HCEC 1CT (cell line): ENCODE results near the gene TLE4.
"Not testable (repeated sequence)": the region's sequence is repeated elsewhere in the genome, so short reads cannot be mapped to it uniquely, and the experiment has no call there.

Experiments used
- DNase-seq: peaks from one replicate; pipeline ENCODE4 v3.0.0-alpha.2; 2017

The TLE4 gene

GRCh38 chr9:79639354-79639753 is 67.6 kb downstream of the TLE4 start:
- DNase-seq, result peak; percentile 41

GRCh38 chr9:79640067-79640466 is 68.3 kb downstream of the TLE4 start:
- not testable (repeated sequence) for DNase-seq

DNA sequence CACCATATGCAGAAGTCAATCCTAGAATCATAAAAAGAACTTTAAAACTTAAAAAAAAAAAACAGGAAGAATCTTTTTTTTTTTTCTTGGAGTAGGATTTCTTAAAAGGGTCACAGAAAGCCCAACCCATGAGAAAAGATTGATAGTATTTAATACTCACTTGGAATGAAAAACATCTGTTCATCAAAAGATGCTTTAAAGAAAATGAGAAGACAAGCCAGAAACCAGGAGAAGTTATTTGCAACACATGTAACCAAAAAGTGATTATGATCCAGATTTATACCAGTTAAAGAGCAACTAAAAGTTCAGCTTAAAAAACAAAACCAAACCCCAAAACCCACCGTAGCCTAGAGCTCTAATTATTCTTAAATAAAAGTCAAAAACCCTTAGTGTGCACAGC is 69.3 kb downstream of the TLE4 start:
- DNase-seq, result no peak

- DNase-seq, result no peak
Measured at GRCh38 chr9:79642671-79643070, 70.9 kb downstream of the TLE4 start.

DNA sequence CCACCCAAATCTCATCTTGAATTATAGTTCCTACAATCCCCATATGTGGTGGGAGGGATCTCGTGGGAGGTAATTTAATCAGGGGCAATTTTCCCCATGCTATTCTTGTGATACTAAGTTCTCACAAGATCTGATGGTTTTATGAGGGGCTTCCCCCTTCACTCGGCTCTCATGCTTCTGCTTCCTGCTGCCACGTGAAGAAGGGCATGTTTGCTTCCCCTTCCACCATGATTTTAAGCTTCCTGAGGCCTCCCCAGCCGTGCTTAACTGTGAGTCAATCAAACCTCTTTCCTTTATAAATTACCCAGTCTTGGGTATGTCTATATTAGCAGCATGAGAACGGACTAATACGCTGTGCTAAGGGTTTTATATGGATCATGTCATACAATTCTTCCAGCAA is 72.3 kb downstream of the TLE4 start:
- no peak for DNase-seq

DNA sequence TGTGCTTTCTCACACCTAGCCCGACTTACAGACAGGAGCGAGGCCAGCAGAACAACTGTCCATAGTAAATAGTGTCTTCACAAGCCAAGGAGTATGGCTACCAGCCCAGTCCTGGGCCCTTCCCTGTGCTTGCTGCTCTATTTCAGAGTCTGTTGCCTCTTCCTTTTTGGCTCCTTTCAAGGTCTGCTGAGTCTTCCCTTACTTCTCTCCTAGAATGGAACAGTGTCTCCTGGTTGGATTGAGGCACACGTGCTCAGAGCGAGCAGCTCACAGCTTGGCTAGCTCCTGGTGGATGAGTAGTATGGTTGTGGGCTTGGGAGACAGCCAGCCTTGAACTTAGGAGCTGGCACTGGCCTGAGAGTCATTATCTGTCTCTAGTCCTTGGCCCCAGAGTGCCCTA is 72.8 kb downstream of the TLE4 start:
- DNase-seq, result no peak

DNA sequence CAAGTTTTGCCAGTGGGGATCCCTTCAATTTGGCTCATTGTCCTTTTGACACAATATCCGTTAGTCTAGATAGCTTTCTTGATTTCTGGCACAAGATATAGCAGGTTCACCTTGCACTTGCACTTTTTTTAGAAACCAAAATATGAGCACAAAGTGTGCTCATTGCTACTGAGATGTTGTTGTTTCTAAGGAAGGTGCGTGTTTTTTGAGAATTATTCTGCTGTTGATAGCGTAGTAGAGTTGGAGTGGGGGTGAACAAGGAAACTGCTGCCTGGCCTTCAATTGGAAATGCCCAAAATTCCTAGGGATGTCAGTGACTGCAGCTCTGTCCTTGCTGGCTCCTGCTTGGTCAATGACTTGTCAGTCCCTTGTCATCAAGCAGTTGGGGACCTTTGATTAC is 73.3 kb downstream of the TLE4 start:
- DNase-seq, result no peak

DNA sequence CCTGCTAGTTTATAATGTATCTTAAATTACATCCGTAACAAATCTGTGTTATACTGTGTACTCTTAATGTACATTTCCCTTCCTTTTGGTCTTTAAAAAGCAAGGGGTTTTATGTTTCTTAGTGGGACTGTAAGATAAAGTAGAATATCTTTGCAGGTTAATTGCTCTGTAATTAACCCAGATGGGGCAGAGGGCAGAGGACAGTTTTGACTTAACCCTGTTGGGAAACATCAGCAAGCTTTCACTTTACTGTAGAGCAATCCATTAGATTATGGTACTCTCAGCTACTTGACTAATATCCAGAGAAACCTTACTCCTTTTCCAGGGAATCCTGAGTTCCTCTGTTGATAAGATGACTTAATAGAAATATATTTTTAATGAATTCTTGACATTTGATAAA is 74.3 kb downstream of the TLE4 start:
- DNase-seq, result no peak

GRCh38 chr9:79651251-79651795 is 79.6 kb downstream of the TLE4 start:
- no peak for DNase-seq

DNA sequence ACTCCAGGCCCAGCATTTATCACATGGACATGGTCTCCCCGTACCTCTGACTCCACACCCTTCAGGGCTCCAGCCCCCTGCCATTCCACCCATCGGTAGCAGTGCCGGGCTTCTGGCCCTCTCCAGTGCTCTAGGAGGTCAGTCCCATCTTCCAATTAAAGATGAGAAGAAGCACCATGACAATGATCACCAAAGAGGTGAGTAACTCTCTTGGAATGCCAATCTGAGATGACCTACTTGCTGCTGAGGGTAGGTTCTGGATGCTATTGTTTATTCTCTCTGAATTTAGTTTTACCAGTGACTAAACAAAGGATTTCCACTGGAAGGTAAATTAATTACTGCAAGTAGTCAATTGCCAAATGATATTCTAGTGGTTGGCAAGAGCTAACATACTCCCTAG is 80.8 kb downstream of the TLE4 start:
- DNase-seq, result peak; percentile 34

DNA sequence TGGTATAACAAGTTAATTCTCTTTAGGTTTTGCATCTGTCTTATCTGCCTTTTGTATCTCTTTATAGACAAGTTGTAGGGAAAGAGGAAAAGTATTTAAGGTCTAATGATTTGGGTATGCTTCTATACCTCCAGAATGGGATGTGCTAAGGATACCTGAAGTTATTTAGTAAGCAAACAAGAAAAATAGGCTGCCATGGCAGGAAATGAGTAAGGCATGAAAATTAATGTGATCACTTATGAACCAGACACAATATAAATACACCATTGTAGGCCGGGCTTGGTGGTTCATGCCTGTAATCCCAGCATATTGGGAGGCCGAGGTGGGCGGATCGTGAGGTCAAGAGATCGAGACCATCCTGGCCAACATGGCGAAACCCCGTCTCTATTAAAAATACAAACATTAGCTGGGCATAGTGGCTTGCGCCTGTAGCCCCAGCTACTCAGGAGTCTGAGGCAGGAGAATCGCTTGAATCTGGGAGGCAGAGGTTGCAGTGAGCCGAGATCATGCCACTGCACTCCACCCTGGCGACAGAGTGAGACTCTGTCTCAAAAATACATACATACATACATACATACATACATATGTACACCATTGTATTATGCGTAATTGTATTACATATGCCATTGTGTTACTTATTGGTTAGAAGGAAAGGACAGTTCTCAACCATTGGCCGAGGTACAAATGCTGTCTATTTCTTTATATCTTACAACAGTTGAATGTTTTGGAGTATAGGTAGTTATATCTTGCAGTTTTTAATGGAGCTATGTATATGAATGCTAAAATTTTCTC is 83.0 kb downstream of the TLE4 start:
- not testable (repeated sequence) for DNase-seq

DNA sequence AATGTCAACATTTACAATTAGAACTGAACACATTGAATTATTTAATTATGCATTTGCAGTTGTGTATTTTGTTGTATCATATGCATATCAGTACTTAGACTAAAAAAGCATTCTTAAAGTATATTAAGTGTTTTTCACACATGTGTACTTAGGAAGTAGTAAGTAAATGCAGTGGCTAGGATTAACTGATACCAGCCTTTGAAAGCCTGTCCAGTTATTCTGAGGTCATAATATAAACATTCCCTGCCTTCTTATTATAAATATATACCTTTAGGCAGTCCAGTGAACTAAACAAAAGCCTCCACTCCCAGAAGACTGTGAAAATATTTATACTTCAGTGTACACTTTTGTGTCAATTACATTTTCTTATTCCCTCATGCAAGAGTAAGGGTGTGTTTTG is 83.8 kb downstream of the TLE4 start:
- DNase-seq, result no peak

DNA sequence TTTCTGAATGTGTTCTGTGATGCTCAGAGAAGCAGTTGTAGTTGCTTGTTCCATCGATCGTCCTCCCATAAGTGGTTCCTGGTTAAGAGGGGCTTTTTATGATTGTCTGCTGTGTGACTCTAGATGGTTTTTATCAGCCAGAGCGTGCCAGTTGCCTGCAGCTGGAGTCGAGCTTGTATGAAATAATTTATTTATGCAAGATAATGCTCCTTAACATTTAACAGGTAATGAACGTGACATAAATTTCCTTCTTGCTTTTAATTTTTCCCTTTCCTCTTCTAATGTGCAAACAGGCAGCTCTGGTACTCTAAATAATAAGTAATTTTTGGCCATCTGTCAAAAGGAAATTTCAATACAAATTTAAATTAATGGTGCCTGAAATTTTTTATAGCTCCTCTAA is 84.4 kb downstream of the TLE4 start:
- no peak for DNase-seq

GRCh38 chr9:79657891-79658290 is 86.1 kb downstream of the TLE4 start:
- DNase-seq, result peak; percentile 49

GRCh38 chr9:79658926-79659325 is 87.2 kb downstream of the TLE4 start:
- DNase-seq, result no peak

GRCh38 chr9:79660615-79661014 is 88.8 kb downstream of the TLE4 start:
- DNase-seq, result no peak

- DNase-seq, result no peak
Measured at GRCh38 chr9:79661279-79661678, 89.5 kb downstream of the TLE4 start.

DNA sequence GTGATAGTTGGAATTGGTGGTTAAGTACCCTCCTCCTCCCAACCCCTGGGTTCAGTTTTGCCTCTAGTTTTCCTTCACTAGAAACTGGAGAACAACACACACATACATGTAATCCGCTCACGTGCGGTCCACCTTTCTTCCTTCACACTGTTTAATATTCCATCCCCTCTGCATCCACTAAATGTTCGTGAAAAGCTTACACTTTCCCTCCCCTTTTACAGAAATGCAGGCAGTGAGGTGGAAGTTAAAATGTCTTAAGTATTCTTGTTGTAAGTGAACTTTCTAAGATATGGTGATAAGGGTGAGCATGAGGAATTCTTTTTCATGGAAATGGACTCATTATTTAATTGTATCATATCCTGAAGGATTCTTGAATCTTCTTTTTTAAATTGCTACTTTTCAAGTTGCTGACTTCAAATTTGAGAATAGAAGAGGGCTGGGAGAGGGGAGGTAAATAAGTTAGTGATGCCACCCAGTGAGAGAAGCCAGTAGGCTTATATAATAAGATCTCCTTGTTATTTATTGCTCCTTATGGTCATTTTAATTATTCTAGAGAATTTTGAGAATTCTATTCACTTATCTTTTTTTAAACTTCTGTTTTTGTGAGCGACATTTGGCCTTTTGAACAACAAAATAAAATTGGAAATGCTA is 90.2 kb downstream of the TLE4 start:
- no peak for DNase-seq

- no peak for DNase-seq
Measured at GRCh38 chr9:79662537-79662956, 90.8 kb downstream of the TLE4 start.

DNA sequence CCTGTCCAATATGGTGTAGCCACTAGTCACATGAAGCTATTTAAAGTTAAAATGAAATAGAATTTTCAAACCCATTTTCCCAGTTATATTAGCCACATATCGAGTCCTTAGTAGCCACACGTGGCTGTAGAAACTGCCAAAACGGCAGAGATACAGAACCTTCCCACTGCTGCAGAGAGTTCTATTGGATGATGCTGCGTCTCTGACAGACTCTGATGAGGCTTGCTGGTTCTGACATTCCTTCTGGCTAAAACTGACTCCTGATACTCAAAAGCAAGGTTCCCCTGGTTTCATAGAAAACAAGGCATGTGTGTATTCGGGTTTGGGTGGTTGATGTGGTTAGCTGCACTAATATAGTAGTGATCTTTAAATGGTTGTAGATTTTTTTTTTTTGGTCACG is 91.5 kb downstream of the TLE4 start:
- no peak for DNase-seq

DNA sequence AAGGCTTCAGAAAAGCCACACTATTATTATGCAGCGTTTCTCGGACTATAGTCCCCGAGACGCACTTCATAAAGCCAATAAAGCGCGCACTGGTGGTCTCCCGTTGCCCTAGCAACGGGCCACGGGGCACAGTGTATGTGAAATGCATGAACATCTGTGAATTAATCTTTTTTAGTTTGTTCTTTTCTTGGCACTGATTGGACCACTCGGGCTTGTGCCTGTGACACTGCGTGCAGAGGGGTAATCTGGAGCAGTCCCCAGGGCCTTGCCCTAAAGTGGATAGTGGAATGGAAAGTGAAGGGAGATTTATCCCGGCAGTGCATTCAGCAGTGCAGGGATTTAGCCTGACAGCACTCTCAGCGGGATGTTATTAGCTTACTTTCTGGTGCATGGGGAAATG is 92.1 kb downstream of the TLE4 start:
- no peak for DNase-seq

DNA sequence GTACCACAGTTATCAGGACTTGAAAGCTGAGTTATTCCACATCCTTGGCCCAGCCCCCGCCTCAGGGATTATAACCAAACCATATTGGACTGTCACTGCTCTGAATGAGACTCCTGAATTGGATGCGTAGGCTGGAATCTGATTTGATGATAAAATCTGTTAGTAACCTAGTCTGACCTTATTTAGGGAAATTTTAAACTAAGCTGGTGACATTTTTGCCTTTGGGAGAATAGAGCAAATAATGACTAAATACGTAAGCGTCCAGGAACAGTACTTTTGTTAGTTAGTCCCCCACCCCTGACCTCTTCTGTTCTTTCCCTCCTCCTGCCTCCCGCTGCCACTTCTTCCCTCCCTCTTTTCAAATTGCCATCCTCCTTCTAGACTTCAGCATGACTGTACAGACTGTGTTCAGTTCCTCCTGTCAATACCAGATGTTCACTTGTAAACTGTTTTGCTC is 92.6 kb downstream of the TLE4 start:
- peak; percentile 35 for DNase-seq

- DNase-seq, result no peak
Measured at GRCh38 chr9:79665369-79665768, 93.6 kb downstream of the TLE4 start.

- DNase-seq, result no peak
Measured at GRCh38 chr9:79665931-79666330, 94.2 kb downstream of the TLE4 start.
